LoVo (cell line): ENCODE data around the gene SOD1.

Experiments
- DNase-seq: peaks from one replicate; pipeline ENCODE4 v3.0.0-alpha.2; 2016; ENCODE audit warnings: low spot score

The SOD1 gene

DNA sequence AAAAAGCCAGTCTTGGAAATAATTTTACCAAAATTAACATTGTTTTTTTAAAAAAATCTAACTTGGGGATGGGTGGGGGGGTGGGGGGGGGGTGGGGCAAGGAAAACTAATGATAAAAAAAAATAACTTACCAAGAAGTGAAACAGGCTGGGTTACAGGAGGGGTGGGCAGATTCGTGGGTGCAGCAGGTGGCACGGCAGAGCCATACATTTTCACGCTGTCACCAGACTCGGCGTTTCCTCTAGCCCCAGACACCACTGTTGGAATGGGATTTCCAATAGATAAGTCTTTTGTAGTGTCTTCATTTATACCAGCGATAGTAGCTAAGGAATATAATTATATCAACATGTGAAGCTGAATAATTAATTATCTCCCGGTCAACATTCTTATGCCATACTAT, 25.4 kb downstream of the SOD1 start:
- no peak for DNase-seq

DNA sequence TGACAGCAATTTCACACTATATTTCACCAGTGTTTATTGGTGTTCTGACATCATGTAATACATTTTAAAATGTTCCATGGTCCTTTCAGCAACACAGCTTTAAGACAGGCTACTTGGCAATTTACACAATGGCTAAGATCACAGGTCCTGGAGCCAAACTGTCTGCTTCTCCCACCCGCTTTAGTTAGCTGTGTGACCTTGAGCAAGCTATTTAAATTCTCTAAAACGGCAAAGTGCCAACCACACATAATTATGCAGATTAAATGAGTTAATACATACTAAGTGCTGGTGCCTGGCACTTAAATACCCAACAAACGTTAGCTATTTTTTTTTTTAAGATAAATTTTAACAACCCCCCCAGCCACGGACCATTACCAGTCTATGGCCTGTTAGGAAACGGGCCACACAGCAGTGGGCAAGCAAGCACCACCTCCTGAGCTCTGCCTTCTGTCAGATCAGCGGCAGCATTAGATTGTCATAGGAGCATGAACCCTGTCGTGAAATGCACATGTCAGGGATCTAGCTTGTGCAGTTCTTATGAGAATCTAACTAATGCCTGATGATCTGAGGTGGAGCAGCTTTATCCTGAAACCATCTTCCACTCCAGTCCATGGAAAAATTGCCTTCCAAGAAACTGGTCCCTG, 26.9 kb downstream of the SOD1 start:
- no peak for DNase-seq

- DNase-seq: no peak
These were observed 27.6 kb downstream of the SOD1 start for GRCh38 chr21:31687108-31687507.

DNA sequence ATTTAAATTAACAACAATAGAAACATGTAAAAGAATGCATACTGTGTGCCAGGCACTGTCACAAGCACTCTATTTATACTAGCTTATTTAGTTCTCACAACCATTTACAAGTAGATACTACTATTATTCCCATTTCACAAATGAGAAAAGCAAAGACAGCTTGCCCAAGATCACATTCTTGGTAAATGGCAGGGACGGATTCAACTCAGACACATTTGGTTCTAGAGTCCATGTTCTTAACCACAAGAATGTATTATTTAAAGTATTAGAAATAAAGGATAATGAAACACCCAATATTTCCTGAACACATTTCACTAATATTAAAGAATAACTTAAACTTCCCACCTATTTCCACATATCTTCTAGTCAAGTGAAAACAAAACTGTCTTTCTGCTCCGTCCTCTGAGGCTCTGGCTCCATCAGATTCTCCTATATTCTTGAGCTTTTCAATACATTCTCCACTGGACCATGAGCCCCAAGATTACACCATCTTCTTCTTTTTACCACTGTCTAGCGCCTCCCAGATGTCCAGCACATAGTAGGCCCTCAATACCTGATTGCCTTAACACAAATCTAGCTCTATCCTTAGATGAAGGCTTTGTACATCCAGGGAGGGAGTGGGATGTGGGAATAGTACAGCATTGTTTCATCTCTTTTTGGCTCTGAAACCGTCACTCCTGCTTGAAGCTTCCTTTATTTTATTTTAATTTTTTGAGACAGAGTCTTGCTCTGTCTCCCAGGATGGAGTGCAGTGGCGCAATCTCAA, 29.3 kb downstream of the SOD1 start:
- DNase-seq: no peak

- DNase-seq: no peak
These were observed 33.7 kb downstream of the SOD1 start for GRCh38 chr21:31693222-31693621.

- no peak for DNase-seq
These were observed 36.9 kb downstream of the SOD1 start for GRCh38 chr21:31696424-31696823.

DNA sequence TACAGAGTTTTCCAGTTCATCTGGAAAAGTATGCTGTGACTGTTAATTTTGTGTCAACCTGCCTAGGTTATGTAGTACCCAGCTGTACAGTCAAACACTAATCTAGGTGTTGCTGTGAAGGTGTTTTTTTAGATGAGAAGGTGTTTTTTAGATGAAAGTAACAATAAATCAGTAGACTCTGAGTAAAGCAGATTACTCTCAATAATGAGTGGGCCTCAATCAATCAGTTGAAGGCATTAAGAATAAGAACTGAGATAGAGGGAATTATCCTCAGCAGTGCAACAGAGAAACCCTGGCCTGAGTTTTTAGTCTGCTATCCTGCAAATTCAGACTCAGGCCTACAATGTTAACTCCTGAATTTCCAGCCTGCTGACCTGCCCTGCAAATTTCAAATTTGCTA, 39.0 kb downstream of the SOD1 start:
- DNase-seq: no peak

DNA sequence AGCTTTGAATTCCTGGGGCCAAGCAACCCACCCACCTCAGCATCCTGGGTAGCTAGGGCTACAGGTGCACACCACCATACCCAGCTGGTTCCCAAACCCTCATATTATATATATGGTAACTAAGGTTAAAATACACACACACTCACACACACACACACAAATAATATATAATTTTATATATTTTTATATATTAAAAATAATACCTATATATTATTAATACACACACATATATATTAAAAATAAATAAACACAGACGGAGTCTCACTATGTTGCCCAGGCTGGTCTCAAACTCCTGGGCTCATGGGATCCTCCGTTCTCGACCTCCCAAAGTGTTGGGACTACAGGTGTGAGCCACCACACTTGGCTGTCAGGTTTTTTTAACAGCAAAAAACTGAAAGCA, 40.5 kb downstream of the SOD1 start:
- DNase-seq: no peak

DNA sequence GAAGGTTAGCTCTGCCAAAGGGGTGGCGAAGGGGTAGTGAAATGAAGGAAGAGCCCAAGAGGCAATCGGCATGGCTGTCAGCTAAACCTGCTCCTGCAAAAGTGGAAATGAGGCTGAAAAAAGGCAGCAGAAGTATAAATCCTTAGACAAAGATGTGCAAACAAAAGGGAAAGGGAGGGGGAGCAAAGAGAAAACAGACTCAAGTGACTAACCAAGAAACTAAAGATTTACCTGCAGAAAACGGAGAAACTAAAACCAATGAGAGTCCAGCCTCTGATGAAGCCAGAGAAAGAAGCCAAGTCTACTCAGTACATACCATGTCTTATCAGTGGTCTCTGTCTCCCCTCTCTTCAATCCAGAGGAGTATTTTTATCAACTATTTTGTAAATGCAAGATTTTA, 47.1 kb downstream of the SOD1 start:
- no peak for DNase-seq

DNA sequence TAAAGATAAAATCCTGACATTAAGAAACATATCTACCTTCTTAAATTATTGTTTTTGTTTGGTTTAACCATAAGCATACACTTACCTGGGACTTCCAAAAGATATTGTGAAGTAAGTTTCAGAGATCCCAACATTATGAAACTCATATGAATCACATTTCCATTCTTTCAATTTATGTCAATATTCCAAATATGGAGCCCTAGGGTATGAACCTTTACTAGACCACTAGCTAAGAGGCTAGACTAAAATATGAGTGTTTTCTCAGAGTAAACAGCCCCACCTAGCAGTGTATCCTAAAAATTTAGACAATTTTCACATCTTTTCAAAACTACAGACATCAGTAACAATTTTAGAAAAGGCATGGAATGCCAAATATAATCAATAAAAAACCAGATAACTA, 48.0 kb downstream of the SOD1 start:
- no peak for DNase-seq

DNA sequence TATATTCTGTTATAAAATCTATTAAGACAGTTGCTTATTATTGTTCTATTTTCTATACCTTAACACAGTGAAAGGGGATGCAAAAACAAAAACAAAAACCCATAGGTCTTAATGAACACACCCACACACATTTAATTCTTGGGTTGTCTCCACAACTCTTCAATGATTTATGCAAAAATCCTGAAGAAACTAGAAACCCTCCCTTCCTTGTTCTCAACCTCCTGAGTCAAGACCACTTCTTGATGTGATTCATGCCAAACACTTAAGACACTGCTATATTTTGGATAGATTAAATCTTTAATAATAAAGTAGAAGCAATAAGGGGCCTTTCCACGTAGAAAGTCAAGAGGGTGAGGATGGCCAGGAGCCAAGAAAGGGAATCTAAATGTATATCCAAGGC, 49.0 kb downstream of the SOD1 start:
- DNase-seq: no peak

GRCh38 chr21:31710586-31710985, 51.1 kb downstream of the SOD1 start:
- DNase-seq: no peak

GRCh38 chr21:31711326-31711725, 51.8 kb downstream of the SOD1 start:
- DNase-seq: no peak

DNA sequence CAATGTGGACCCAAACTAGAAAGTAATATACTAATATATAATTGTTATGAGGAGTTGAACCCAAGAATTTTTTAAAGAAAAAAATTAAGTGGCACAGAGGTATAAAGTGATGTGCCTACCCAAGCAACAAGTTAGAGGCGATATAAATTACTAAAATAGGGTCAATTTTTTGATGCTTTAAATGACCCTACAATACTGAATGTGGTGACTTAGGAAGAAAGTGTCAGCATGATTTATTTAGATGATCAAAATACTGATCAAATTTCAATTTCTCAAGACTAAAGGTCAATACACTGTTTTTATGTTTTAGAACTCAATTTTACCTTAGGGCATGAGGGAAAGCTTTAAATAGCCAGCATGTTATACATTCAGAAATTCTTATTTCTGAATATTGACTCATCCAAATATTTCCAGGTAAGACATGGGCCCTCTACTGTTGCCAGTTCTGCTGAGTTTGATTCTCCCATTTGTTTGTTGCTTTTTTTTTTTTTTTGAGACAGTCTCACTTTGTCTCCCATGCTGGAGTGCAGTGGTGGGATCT, 52.3 kb downstream of the SOD1 start:
- DNase-seq: no peak

- no peak for DNase-seq
These were observed 53.6 kb downstream of the SOD1 start for GRCh38 chr21:31713115-31713514.

DNA sequence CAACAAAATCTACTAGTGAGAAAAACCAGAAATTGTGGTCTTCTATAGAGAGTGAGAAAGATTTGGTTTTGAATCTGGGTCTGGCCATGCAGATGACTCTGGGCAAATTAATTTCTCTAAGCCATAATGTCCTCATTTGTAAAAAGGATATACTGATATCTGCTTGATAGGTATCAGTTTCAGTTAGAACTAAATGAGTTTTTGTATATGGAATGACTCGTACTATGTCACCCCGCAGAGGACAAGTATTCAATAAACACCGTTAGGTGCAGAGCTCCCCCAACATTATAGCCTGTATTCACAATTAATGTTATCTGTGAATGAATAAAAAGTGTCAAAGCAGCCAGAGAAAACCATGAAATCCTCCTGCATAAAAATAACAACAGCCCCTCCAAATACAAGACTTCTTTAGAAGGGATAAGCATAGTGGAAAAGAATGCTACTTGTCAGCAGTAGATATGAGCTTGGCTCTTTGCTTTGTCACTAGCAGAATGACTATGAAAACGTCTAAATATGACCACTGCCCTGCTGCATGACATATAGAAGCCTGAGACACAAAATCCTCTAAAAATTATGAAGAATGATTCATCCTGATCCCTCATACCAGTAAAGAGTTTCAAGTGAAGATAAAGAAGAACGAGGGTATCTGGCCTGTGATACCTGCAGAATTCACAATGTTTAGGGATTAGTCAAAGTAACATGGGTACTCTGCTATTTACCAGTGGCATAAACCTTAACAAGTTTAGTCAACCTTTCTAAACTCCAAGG, 54.7 kb downstream of the SOD1 start:
- no peak for DNase-seq

DNA sequence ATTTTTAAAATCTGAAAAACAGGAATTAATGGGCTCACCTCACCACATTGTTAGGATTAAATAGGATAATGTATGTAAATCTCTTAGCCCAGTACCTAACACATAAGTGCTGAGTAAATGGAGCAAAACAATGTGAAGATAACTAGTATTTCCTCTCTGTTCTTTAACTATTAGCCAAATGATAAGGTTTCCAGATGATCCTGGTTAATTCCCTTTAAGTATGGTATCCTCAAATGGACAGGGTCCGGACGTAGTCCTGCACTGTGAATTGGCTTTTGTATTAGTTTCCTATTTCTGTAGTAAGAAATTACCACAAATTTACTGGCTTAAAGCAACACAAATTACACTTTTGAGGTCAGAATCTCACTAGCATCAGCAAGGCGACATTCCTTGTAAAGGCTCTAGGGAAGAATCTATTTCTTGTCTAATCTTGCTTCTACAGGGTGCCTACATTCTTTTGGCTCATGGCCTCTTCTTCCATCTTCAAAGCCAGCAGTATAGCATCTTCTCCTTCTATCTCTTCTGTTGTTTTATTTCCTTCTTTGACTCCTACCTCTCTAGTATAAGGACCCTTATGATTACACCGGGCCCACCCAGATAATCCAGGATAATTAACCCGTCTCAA, 55.4 kb downstream of the SOD1 start:
- no peak for DNase-seq

- DNase-seq: no peak
These were observed 56.6 kb downstream of the SOD1 start for GRCh38 chr21:31716106-31716505.
